Memory B cell (primary cell): ENCODE measurements around the gene EMC1.
"Not testable (repeated sequence)": the region's sequence is repeated elsewhere in the genome, so short reads cannot be mapped to it uniquely, and the experiment has no call there.

Experiments used
- ATAC-seq: fragments of 150-1000 bp; cut with Tn5 transposase; 2 replicates; pipeline ENCODE4 v1.10.0; 2021; ENCODE audit warnings: low read depth, mild to moderate bottlenecking, moderate library complexity
- DNase-seq, 2 donors: peaks; one replicate each; pipeline ENCODE4 v3.0.0; 2022; ENCODE audit warnings: low spot score in 2 of 2
- H3K27ac Mint-ChIP-seq: one replicate; pipeline ENCODE4 v1.8.0; 2022; ENCODE audit warnings: mild to moderate bottlenecking, moderate library complexity, mixed read lengths
- H3K27me3 Mint-ChIP-seq: one replicate; pipeline ENCODE4 v1.8.0; 2022; ENCODE audit warnings: mixed read lengths
- H3K36me3 Mint-ChIP-seq: one replicate; pipeline ENCODE4 v1.8.0; 2022; ENCODE audit warnings: mild to moderate bottlenecking, mixed read lengths
- H3K4me1 Mint-ChIP-seq: one replicate; pipeline ENCODE4 v1.8.0; 2022; ENCODE audit warnings: mixed read lengths
- H3K4me3 Mint-ChIP-seq: one replicate; pipeline ENCODE4 v1.8.0; 2022; ENCODE audit warnings: mild to moderate bottlenecking, moderate library complexity, mixed read lengths
- H3K9me3 Mint-ChIP-seq: one replicate; pipeline ENCODE4 v1.8.0; 2022; ENCODE audit warnings: mixed read lengths

EMC1 gene

GRCh38 chr1:19251305-19252196 lies at the start of gene EMC1, which contains the start of gene MRTO4:
TSS of gene EMC1 (minus strand) at chr1:19251524. CDS start at chr1:19251509, 15 bp downstream.
TSS of gene MRTO4 (plus strand) at chr1:19251805. CDS start at chr1:19251836, 31 bp downstream.
- H3K27me3 Mint-ChIP-seq, result no peaks in the 10 kb centered on the region
- H3K27ac Mint-ChIP-seq, result peak within 1 kb of the TSS; percentile 95
- ATAC-seq (peak; percentile 90), DNase-seq (peak; percentile 82 to 99)
- H3K4me3 Mint-ChIP-seq, result peak within 1 kb of the TSS; percentile 95
- peaks cover 2% of the 10 kb centered on the region for H3K36me3 Mint-ChIP-seq
- H3K9me3 Mint-ChIP-seq, result no peaks in the 10 kb centered on the region
- H3K4me1 Mint-ChIP-seq, result peaks cover 18% of the 10 kb centered on the region

GRCh38 chr1:19300211-19300610 lies 48.9 kb upstream of the EMC1 start:
- DNase-seq (no peak), ATAC-seq (no peak)
- Mint-ChIP-seq H3K9me3 (peaks cover 8% of the 10 kb centered on the region), H3K4me3 (no peak overlapping the region), H3K36me3 (peaks cover 31% of the 10 kb centered on the region), H3K4me1 (peaks cover 2% of the 10 kb centered on the region), H3K27ac (no peak overlapping the region), H3K27me3 (no peaks in the 10 kb centered on the region)

GRCh38 chr1:19294638-19295037 lies 43.3 kb upstream of the EMC1 start:
- Mint-ChIP-seq H3K4me1 (peaks cover 2% of the 10 kb centered on the region), H3K27ac (no peak overlapping the region), H3K4me3 (no peak overlapping the region), H3K36me3 (peaks cover 30% of the 10 kb centered on the region), H3K9me3 (peaks cover 18% of the 10 kb centered on the region), H3K27me3 (no peaks in the 10 kb centered on the region)
- ATAC-seq, result no peak
- DNase-seq, result no peak

GRCh38 chr1:19289244-19289643 lies 37.9 kb upstream of the EMC1 start:
- peaks cover 5% of the 10 kb centered on the region for H3K27me3 Mint-ChIP-seq
- H3K36me3 Mint-ChIP-seq, result peaks cover 14% of the 10 kb centered on the region
- peaks cover 4% of the 10 kb centered on the region for H3K9me3 Mint-ChIP-seq
- H3K27ac Mint-ChIP-seq, result no peak overlapping the region
- ATAC-seq (no peak), DNase-seq (no peak)
- H3K4me3 Mint-ChIP-seq, result peak overlapping the region; percentile 55
- H3K4me1 Mint-ChIP-seq, result peaks cover 6% of the 10 kb centered on the region

- H3K27ac Mint-ChIP-seq, H3K9me3 Mint-ChIP-seq, H3K4me1 Mint-ChIP-seq, H3K27me3 Mint-ChIP-seq: not testable (repeated sequence)
- peak within 1 kb of the TSS; percentile 80 for H3K4me3 Mint-ChIP-seq
- H3K36me3 Mint-ChIP-seq, result peaks cover 12% of the 10 kb centered on the region
- ATAC-seq, result peak; percentile 96
- DNase-seq, result peak in 1 of 2 donors; percentile 33
Measured at GRCh38 chr1:19288324-19289241, 37.3 kb upstream of the EMC1 start, which contains the start of gene AKR7A3. TSS of gene AKR7A3 (minus strand) at chr1:19288770. CDS start at chr1:19288709, 61 bp downstream.

GRCh38 chr1:19287436-19288185 lies 36.3 kb upstream of the EMC1 start:
- Mint-ChIP-seq H3K27ac (no peak overlapping the region), H3K9me3 (peaks cover 1% of the 10 kb centered on the region), H3K4me1 (peaks cover 6% of the 10 kb centered on the region)

GRCh38 chr1:19285807-19286206 lies 34.5 kb upstream of the EMC1 start:
- not testable (repeated sequence) for H3K36me3 Mint-ChIP-seq, H3K4me3 Mint-ChIP-seq, H3K9me3 Mint-ChIP-seq, ATAC-seq, DNase-seq, H3K27ac Mint-ChIP-seq, H3K4me1 Mint-ChIP-seq, H3K27me3 Mint-ChIP-seq

More at GRCh38 chr1:19287436-19288185, 36.3 kb upstream of the EMC1 start:
- DNase-seq (no peak), ATAC-seq (no peak)
- peaks cover 12% of the 10 kb centered on the region for H3K36me3 Mint-ChIP-seq
- H3K4me3 Mint-ChIP-seq, result peak overlapping the region; percentile 80
- peaks cover 5% of the 10 kb centered on the region for H3K27me3 Mint-ChIP-seq

GRCh38 chr1:19285366-19285765 lies 34.0 kb upstream of the EMC1 start:
- not testable (repeated sequence) for H3K27ac Mint-ChIP-seq, H3K4me3 Mint-ChIP-seq, ATAC-seq, H3K4me1 Mint-ChIP-seq, H3K27me3 Mint-ChIP-seq, H3K9me3 Mint-ChIP-seq, DNase-seq, H3K36me3 Mint-ChIP-seq

- no peak overlapping the region for H3K4me3 Mint-ChIP-seq
- H3K27me3 Mint-ChIP-seq, result peaks cover 5% of the 10 kb centered on the region
- H3K9me3 Mint-ChIP-seq, result no peaks in the 10 kb centered on the region
- peaks cover 7% of the 10 kb centered on the region for H3K36me3 Mint-ChIP-seq
- DNase-seq (no peak), ATAC-seq (no peak)
- peaks cover 6% of the 10 kb centered on the region for H3K4me1 Mint-ChIP-seq
- no peak overlapping the region for H3K27ac Mint-ChIP-seq
Measured at GRCh38 chr1:19284881-19285280, 33.6 kb upstream of the EMC1 start.

GRCh38 chr1:19283891-19284290 lies 32.6 kb upstream of the EMC1 start:
- no peak overlapping the region for H3K27ac Mint-ChIP-seq
- H3K9me3 Mint-ChIP-seq, result no peaks in the 10 kb centered on the region
- peaks cover 3% of the 10 kb centered on the region for H3K27me3 Mint-ChIP-seq
- ATAC-seq (no peak), DNase-seq (no peak)
- no peak overlapping the region for H3K4me3 Mint-ChIP-seq
- peaks cover 6% of the 10 kb centered on the region for H3K36me3 Mint-ChIP-seq
- peaks cover 3% of the 10 kb centered on the region for H3K4me1 Mint-ChIP-seq

- no peak for DNase-seq
- peaks cover 7% of the 10 kb centered on the region for H3K9me3 Mint-ChIP-seq
- H3K36me3 Mint-ChIP-seq, result peaks cover 11% of the 10 kb centered on the region
- peaks cover 9% of the 10 kb centered on the region for H3K27me3 Mint-ChIP-seq
- no peaks in the 10 kb centered on the region for H3K4me1 Mint-ChIP-seq
- H3K27ac Mint-ChIP-seq, result no peak overlapping the region
- ATAC-seq, result no peak
- no peak overlapping the region for H3K4me3 Mint-ChIP-seq
Measured at GRCh38 chr1:19274636-19275035, 23.3 kb upstream of the EMC1 start.

GRCh38 chr1:19273844-19274531 lies 22.7 kb upstream of the EMC1 start:
- H3K36me3 Mint-ChIP-seq, result peaks cover 11% of the 10 kb centered on the region
- not testable (repeated sequence) for DNase-seq, H3K9me3 Mint-ChIP-seq, H3K27ac Mint-ChIP-seq, H3K4me1 Mint-ChIP-seq, ATAC-seq, H3K27me3 Mint-ChIP-seq, H3K4me3 Mint-ChIP-seq
